ENCODE measurements around the gene SLC15A4.

Gene SLC15A4

DNA sequence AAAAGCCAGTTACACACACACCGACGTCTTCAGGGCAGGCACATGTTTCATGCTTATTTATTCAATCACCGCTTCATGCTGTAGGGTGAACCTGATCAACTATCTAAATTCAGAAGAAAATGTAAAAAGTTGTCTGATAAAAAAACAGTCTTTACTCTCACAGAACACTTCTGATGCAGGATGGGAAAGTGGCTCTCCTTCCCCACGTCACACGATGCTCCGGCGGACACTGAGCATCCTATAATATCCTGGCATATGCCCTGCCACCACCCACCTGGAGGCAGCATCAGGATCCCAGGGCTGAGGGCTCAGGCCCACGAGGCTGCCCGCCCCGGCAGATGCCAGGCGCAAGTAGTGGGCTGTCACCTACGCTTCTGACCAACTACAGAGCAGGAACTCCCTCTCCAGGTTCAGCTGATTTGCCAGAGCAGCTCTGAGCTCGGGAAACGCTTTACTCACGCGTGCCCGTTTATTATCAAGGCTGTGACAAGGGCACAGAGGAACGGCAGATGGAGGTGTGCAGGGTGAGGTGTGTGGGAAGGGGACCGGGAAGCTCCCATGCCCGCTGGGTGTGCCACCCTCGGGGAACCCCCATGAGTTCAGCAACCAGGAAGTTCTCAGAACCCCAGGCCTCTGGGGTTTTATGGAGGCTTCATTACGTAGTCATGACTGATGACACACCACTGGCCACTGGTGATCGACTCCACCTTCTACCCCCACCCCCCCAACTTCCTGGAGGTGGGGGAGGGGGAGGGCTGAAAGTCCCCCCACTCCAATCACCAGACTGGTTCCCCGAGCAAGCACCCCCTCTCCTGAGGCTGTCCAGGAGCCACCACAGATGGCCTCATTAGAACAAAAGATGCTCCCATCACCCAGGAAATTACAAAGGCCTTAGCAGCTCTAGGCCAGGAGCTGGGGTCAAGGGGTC lies 32.1 kb downstream of the SLC15A4 start:
- DNase-seq: no peak

DNA sequence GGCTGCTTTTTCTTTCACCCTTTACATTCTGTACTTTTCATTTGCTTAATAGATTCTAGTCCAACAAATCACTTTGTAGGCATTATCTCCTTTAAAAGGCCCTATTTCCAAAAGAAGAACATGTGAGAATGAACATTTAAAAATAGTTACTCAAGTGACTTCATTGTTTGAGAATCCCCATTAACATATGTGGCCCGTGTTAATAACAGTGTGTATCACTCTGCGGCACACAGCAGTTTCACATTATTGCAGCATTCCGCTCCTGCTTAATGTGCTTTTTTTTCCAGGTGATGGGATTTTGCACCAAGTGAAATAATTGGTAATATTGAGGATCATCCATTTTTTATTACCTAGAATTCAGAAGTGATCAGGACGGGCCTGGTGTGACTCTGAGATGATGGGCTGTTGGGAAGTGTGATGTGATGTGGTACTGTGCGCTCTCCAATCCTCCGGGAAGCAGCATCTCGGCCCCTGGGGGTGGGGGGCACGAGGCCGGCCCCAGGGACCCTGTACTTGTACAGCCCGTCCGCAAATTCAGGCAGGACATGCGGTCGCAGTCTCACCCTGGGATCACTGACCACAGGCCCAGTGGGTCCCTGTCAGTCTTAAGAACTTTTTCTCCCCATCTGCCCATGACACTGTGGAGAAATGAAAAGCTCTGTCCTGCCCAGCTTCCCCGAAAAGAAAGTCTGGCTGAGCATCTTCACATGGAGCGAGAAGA lies 32.9 kb downstream of the SLC15A4 start:
- DNase-seq: no peak

DNA sequence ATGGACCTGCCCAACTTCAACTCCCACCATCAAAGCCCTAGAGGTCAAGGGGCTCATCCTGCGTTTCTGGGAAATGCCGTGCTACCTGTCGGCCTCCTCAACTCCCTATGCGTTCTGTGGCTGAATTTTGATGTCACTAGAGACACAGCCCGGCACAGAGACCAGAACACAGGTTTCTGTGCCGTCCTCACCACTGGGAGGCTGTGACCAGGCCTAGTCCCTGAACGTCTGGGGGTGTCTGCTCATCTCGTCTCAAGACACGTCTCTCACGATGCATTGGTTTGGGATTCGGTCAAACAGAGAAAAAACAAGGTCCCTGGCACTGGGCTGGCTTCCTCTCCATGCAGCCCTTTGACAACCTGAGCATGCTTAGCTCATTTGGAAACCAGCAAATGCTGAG lies 33.5 kb downstream of the SLC15A4 start:
- DNase-seq: no peak

DNA sequence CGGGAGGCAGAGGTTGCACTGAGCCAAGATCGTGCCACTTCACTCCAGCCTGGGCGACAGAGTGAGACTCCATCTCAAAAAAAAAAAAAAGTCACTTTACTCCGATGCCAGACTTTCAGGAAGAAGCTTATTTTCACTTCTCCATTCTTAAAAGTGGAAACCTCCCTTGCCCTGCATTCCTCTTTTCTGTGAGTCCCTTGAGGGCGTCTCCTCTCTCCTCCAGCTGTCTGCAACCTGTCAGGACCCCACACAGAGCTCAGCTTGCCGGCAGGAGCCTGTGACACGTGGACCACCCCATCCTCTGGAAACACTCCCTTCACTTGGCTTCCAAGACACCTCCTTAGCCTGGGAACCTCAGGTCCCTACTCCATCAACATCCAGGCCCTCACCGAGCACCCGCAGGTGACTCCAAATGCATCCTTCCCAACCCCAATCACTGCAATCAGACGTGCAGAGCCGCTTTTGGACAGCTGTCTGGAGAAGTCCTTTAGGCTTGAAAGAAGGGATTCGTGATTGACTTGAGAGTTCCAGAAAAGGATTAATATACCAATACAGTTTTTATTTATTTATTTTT lies 34.3 kb downstream of the SLC15A4 start:
- no peak for DNase-seq

DNA sequence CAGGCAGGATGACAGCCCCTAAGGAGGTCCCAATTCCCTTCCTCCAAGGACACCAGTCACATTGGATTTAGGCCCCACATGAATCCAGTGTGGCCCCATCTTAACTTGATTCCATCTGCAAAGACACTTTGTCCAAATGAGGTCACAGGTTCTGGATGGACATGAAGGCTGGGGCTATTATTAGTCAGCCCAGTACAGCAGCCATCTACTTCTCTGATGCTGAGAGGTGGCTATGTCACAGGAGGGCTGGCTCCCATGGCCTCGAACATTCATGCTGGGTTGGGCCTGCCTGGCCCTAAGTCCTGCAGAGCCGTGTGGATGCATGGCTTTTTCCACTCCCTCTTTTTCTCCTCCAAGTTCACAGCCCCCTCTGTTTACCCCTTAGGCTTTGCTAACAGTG lies 35.9 kb downstream of the SLC15A4 start:
- no peak for DNase-seq

DNA sequence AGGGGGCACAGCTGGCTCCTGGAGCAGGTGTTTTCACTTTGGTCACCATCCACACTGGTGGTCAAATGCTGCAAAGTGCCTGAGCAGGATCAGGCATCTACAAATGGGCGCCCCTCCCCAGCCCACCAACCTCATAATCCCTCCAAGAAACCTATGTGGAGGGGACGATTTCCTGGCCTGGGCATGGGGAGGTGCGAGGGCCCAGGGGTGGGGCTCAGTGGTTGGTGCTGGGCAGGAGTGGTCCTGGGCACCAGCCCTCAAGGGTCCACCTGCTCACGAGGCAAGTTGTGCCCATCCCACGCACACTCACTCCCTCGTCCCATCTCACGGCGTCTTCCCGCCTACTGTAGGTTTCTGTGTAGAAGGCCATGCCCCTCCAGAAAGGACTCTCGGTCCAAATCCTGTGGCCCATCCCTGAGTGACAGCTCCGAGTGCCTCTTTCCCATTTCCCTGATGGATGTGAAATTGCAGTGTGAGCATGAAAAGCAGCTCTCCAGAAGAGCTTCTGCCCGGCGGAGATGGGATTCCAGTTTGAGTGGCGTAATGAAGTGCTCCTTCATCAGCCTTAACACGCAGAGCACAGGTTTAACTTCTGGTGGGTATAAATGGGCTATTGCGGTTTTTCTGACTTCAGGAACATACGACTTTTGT lies 36.9 kb downstream of the SLC15A4 start:
- no peak for DNase-seq

DNA sequence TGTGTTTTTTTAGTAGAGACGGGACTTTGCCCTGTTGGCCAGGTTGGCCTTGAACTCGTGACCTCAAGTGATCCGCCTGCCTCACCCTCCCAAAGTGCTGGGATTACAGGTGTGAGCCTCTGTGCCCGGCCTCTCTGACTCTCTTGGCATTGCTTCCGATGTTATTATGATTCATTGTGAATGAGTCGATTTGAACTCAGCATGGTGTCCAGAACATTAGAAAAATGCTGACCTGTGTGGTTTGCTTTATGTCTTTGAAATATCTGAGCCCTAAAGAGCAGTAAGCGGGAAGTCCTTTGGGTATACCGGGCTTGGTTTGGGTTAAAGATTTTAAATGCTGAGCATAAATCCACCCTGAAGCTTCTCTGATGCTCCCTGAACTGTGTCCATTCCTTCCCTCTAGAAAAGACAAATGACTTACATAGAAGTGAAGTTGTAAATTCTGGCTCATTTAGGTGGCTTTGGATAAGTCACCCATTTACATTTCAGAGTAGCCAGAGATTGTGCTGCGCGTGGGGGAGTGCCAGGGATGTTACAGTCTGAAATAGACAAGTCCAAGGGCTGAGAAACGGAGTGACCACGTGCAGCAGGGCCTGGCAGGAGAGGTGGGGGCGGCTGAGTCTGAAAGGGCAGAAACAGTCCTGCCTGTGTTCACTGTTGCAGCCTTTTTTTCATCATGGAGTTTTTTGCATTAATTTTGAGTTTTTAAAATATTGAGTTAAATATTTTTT lies 39.6 kb downstream of the SLC15A4 start:
- DNase-seq: no peak

DNA sequence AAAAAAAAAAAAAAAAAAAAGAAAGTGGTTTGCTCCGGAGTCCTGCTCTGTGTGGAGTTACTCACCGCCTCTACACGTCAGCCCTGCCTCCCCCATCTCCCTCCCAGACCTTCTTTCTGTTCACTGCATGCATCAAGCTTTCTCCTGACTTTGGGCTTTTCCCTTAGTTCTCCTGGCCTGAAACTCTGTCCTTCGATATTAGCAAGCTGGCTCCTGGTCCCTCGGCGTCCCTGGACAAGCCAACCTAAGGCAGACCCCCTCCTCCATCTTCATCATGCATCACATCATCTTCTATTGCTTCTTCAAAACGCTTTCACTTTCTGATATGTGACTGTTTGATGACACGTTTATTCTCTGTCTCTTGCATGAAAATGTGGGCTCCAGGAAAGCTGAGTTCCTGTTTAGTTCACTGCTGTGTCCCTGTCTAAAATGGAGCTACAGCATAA lies 40.6 kb downstream of the SLC15A4 start:
- no peak for DNase-seq

DNA sequence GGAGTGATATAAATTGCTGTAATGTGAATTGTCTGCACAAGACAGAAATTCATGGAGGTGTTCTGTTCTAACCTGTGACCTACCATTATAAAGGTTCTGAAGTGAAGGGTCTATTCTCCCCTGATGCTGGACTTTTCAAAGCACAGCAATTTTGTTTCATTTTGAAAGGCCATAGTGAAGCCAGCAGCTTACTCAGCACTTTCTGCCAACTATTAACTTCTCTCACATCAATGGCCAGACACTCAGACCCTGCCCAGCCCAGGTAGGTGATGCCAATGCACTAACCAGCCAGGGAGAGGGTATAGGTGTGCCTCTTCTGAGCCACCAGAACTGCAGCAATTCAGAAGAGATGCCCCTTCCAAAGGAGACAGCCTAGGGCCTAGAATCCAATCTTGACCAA lies 43.9 kb downstream of the SLC15A4 start:
- no peak for DNase-seq

DNA sequence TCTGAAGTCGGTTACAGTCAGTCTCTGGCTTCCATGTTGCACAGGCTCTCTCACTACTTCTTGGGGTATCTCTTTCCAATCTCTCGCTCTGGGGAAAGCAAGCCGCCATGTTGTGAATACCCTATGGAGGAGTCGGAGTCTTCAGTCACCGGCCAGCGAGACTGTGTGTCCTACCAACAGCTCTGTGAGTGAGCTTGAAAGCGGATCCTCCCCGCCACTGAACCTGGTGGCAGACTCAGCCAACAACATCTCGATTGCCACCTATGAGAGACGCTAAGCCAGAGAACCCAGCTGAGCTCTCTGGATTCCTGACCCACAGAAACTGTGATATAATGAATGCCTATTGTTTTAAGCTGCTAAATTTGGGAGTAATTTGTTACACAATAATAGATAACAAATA lies 51.5 kb downstream of the SLC15A4 start:
- DNase-seq: no peak

DNA sequence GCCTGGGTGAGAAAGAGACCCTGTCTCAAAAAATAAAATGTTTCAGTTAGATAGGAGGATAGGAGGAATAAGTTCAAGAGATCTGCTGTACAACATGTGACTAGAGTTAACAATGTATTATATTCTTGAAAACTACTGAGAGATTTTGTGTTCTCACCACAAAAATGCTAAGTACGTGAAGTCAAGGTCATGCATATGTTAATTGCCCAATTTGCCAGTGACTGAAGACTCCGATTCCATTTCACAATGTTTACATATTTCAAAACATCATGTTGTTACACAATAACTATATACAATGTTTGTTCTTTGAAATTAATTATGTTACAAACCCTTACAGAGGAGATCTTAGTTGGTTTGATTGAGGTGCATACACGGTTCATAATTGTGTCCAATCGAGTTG lies 52.1 kb downstream of the SLC15A4 start:
- DNase-seq: no peak

DNA sequence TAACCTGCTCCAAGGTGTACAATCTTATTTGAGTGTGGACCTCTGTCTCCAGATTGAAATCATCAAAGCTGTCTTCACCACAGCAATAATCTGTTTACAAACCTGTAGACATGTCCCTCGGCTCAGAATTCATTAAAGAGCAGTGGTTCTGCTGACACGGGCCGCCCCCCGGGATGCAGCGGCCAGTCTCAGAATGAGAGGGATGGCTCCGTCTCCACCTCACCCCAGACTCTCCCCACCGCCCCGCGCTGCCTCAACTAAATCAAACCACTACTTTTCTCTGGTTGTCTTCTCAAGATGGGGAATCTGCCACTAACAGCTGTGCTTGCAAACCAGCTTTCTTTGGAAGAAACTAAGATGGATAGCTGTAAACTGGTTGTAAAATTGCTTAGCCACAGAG lies 56.2 kb downstream of the SLC15A4 start:
- DNase-seq: no peak

DNA sequence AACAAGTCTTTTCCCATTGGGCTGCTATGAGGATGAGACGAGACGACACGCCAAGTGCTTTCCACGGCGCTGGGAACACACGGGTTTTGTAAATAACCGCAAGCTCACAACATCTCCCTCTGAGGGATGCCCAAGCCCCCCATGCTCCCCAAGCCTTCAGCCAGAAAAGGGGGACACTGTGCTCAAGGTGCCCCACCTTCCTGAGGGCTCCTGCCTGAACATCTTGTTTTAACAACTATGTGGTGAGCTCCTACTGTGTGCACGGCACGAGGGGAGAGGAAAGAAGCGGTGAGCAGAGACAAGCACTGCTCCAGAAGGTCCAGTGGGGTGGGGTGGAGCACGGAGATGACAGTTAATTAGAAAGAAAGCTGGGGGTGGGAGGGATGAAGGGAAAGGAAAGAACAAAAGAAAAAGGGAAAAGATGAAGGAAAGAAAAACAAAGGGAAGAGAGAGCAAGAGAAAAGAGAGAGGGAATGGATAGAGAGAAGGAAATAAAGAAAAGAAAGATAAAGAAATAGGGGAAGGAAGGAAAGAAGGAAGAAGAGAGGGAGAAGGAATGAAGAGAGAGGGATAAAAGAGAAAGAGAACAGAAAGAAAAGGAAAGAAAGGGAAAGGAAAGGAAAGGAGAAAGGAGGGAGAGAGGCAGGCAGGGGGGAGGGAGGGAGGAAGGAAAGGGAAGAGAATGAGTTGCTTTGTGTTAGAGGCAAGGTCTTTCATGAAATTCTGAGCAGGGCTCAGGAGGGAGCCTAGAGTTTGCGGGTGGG lies 56.8 kb downstream of the SLC15A4 start:
- DNase-seq: no peak

DNA sequence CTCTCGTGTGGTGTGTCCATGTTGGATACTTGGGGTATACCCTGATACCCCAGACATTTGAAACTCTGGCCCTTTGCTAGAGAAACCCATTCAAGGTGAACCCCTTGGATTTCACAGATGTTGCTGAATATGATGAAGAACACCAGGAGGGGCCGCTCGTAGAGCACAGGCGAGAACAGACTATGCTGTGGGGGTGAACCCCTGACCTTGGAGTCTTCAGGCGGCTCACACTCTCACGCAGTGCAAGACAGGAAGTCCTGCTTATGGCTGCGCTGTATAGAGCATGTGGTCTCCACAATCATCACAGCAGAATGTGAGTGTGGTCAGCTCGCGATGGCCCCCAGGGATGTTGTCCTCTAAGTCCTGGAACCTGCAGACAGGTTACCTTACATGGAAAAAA lies 60.4 kb downstream of the SLC15A4 start:
- no peak for DNase-seq

DNA sequence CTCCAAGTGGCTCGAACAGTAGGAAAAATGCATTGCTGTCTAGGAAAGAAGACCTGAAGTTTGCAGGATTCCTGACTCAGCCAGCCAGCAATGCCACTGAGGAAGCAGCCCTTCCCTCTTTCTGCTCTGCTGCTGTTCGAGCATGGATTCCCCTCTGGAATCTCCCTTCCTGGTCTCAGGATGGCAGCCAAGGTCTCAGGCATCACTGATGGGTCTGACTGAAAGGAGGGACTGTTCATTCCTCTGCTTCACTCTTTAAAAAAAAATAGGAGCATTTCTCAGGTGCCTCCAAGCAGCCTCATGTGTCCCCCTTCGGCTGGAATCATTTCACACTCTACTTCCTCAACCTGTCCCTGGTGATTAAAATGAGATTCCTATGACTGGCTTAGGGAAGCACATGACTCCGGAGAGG lies 62.4 kb downstream of the SLC15A4 start:
- DNase-seq: no peak

DNA sequence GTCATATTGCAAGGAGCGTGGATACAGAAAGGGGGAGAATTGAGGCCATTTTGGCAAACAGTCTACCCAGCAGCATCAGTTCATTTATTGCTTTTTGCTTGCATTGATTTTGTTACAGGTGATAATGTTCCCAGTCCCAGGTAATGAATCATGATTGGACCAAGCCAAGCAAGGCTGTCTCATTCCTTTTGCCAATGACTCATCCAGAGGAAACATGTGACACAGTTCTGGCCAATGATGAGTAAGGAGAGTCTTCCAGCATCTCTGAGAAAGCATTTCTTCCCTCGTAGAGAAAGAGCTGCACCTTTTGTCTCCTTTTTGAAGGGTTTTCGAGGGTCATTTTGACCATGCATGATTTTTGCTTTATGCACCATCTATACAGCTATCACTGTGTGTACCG lies 68.2 kb downstream of the SLC15A4 start:
- DNase-seq: no peak

DNA sequence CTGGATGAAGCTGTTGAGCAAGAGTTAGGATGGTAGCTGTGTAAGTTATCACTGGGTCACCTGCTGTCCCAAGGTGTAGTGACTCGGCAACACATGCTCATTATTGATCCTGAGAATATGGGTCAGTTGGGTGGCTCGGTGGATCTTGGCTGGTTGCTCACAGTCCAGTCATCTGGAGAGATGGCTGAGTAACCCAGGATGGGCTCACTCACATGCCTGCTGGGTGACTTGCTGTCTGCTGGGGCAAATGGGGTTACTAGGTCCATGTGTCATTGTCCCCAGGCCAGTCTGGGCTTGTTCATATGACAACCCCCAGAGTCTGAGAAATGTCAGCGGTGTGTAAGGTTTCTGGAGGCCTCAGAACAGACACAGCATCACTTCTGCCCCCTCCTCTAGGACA lies 69.5 kb downstream of the SLC15A4 start:
- no peak for DNase-seq

DNA sequence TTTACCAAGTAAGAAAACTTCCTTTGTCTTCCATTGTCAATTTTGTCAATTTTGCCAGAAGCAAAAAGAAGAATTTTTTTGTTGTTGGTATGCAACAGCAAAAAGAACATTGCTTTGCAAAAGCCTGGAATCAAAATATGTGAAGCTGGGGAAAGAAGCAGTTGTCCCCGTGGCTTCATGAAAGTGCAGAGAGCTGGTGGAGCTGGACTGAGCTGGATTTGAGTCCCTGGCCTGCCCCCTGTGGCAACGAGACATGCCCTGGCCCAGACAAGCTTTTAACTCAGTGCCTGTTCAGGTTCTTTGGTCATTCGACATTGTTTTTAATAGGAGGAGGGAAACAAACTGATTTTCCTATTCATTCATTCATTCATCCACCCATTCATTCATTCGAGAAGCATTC lies 70.3 kb downstream of the SLC15A4 start:
- DNase-seq: no peak

DNA sequence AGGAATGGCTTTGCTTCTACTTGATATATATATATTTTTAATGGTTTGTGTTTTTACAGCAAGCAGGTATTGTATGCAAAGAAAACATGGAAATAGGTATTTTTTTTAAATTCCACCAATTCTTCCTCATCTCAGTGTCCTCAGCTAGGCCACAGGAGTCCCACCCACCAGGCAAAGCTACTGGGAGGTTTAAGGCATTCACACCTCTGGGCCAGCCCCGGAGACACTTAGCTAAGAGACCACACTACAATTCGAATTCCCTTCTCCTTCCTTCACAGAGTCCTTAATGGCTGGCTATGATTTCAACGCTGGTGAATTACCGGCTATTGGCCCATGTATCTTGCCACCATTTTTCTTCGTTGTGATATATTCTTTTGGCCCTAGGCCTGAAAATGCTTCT lies 71.4 kb downstream of the SLC15A4 start:
- DNase-seq: no peak

DNA sequence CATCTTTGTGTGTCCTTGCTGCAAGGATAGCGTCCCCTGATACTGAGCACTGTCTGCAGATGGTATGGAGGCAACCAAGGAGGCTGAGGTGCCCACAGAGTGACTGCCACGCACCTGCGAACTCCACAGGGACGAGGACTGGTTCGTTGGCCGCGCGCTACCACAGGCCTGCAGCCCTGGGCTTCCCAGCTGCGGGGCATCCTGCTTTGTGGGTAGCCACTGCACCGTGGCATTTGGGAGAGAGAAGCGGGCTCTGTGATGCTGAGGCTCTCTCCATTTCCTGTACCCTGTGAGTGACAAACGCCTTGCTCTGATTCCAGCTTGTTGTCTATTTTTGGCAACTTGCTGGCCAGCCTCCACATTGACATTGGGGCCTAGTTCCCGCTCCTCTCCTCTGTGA lies 76.3 kb downstream of the SLC15A4 start:
- DNase-seq: no peak

DNA sequence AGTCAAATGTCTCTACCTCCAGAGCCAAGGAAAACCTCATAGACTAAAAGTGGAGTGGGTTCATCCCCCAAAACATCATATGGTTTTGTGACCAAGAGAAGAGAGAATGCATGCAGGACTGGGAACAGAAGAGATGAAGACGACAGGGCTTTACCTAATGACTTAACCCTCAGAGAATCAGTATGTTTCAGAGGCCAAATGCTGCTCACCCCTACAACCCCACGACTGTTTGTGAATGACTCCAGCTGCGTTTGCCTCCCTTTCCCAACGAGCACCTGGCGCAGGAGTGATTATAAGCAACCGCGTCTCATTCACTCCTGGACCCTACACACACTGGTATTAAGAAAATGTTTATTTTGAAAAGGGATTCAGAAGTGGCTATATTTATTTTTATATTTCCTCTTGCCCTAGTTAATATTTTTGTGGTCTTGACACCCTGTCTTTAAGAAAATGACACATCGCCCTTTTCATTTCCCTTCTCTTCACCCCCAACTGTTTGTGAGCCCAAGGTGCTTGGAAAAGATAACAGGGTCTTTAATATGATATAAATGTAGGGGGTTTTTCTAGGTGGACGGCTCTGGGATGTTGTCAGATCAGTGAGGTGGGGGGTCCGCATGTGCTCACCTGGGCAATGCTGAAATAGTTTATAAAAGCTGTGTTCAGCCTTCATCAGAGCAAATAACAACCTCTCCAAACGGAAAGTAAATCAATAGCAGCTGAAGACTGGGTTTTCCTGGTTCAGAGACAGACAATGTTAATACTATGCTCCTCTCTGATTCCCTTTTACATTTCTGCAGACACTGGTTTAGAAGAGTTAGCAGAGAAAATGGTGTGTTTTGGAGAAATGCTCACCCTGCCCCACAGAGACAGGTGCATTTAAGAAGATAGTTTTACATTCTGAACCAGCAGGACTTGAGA lies 77.7 kb downstream of the SLC15A4 start:
- no peak for DNase-seq

All from KG1 (cell line).